Measurements from ENCODE around the gene MOSMO.

Gene MOSMO

DNA sequence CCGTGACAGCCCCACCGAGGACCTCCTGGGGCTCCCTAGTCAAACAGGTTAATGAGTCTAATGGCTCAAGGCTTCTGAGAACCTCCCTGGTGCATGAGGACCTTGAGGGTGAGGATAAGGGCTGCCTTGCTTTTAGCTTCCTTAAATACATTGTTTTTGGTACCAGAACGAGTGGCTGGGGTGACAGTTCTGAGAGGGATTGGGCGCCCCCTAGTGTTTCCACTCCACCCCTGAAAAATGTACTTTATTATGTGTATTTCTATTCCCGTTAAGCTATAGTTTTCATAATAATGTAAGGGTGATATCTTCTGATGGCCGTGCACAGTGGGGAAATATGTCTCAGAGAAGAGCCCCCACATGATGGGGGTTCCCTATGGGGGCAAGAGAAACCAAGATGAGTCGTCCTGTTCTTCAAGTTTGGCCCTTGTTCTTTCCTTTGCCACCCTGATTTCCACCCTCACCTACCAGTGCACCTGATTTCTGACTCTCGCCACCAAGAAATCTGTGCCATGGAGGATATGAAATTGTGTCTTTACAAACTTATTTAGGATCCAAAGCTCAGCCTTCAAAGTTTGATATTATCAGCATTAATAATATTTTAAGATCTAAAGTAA, 69.9 kb downstream of the MOSMO start:
- H3K4me1 ChIP-seq: no peaks in the 10 kb centered on the region
- no peak for TF ChIP-seq Cebpa-rat (IDR thresholded peaks at IDR 0.05)
- peaks cover 5% of the 10 kb centered on the region; the same call in 1 of the 2 replicates for H3K36me3 ChIP-seq

DNA sequence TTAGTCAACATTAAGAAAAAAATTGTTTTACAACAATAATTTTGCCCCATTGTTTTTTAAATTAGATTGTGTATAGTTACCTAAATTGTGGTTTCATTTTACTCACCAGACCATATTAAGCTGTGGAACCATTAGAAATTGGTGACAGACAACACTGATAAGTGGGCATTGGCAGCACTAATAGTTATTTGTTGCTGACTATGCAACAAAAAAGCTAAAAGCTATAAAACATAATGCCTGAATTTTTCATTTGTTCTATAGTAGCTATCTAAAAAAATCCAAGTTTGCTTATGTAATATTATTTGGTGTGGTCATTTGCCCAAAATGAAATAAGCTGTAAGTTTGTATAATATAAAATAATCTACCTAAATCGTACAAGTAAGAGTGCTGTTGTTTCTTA, 70.7 kb downstream of the MOSMO start:
- peaks cover 5% of the 10 kb centered on the region; the same call in 1 of the 2 replicates for H3K36me3 ChIP-seq
- H3K4me3 ChIP-seq: no peak overlapping the region
- H3K9ac ChIP-seq: no peak overlapping the region
- H3K9me3 ChIP-seq: no peaks in the 10 kb centered on the region
- TF ChIP-seq Cebpa-rat (IDR thresholded peaks at IDR 0.05): no peak
- H3K27ac ChIP-seq: no peak overlapping the region
- no peak overlapping the region for H3K4me2 ChIP-seq
- H3K27me3 ChIP-seq: no peaks in the 10 kb centered on the region
- peaks cover 18% of the 10 kb centered on the region; the same call in 1 of the 2 replicates for H4K20me1 ChIP-seq
- H3K4me1 ChIP-seq: no peaks in the 10 kb centered on the region

More for the DNA sequence above, 69.9 kb downstream of the MOSMO start:
- Histone ChIP-seq H3K27ac (no peak overlapping the region), H3K9me3 (no peaks in the 10 kb centered on the region), H3K27me3 (no peaks in the 10 kb centered on the region), H3K4me3 (no peak overlapping the region), H4K20me1 (peaks cover 20% of the 10 kb centered on the region), H3K9ac (no peak overlapping the region), H3K4me2 (no peak overlapping the region)

DNA sequence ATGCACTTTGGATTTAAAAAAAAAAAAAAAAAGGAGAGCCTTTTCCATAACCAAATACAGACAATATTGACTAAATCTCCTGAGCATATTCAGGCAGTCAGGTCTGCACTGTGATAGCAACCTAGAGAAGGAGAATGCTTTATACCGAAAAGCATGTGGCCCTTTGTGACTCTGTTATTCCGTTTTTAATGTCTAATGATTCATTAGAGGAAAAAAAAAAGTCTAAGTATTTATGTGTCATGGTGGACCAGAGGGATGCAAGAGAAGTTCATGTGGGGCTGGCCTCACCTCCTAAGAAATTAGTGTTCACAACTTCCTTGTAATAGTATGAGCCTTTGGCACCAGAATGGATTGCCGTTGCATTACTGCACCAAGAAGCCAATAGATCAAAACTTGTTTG, 73.1 kb downstream of the MOSMO start:
- TF ChIP-seq Cebpa-rat (IDR thresholded peaks at IDR 0.05): no peak
- H3K4me1 ChIP-seq: no peaks in the 10 kb centered on the region
- H3K27ac ChIP-seq: no peak overlapping the region
- no peaks in the 10 kb centered on the region for H3K27me3 ChIP-seq
- no peaks in the 10 kb centered on the region for H4K20me1 ChIP-seq
- 0 out of 2 replicates have a peak, but pooled peaks cover 11% of the 10 kb centered on the region for H3K36me3 ChIP-seq
- H3K4me3 ChIP-seq: no peak overlapping the region
- no peak overlapping the region for H3K9ac ChIP-seq
- no peaks in the 10 kb centered on the region for H3K9me3 ChIP-seq
- no peak overlapping the region for H3K4me2 ChIP-seq

DNA sequence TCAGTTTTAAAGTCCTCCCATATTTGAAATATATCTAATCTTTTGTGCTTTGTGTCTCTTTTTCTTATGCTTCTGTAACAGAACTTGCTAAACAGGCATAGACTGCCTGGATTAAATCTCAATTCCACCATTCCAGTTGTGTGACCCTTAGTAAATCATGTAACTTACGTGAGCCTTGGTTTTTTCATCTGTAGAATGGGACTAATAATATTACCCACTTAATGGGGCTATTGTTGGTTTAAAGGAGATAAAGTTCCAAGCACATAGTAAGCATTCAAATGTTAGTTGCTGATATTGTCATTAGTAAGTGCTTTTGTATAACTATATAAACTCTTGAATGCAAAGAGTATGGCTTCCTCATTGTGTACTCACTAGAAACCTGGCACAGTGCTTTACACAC, 78.5 kb downstream of the MOSMO start:
- no peak overlapping the region for H3K4me2 ChIP-seq
- no peak overlapping the region for H3K27ac ChIP-seq
- no peak overlapping the region for H3K9ac ChIP-seq
- H4K20me1 ChIP-seq: no peaks in the 10 kb centered on the region
- 0 out of 2 replicates have a peak, but pooled peaks cover 15% of the 10 kb centered on the region for H3K36me3 ChIP-seq
- H3K27me3 ChIP-seq: no peaks in the 10 kb centered on the region
- H3K4me1 ChIP-seq: no peaks in the 10 kb centered on the region
- H3K9me3 ChIP-seq: no peaks in the 10 kb centered on the region
- H3K4me3 ChIP-seq: no peak overlapping the region
- TF ChIP-seq Cebpa-rat (IDR thresholded peaks at IDR 0.05): no peak

- Histone ChIP-seq H3K36me3 (0 out of 2 replicates have a peak, but pooled peaks cover 15% of the 10 kb centered on the region), H3K27me3 (no peaks in the 10 kb centered on the region), H3K4me2 (no peak overlapping the region), H4K20me1 (no peaks in the 10 kb centered on the region), H3K4me1 (no peaks in the 10 kb centered on the region), H3K9ac (no peak overlapping the region), H3K4me3 (no peak overlapping the region), H3K9me3 (no peaks in the 10 kb centered on the region), H3K27ac (no peak overlapping the region)
- no peak for TF ChIP-seq Cebpa-rat (IDR thresholded peaks at IDR 0.05)
Observed at GRCh38 chr16:22088642-22089041, 80.7 kb downstream of the MOSMO start.

GRCh38 chr16:22089910-22090309, 82.0 kb downstream of the MOSMO start:
- 0 out of 2 replicates have a peak, but pooled peaks cover 11% of the 10 kb centered on the region for H3K36me3 ChIP-seq
- H4K20me1 ChIP-seq: no peaks in the 10 kb centered on the region
- no peaks in the 10 kb centered on the region for H3K27me3 ChIP-seq
- no peak overlapping the region for H3K4me2 ChIP-seq
- no peaks in the 10 kb centered on the region for H3K9me3 ChIP-seq
- H3K9ac ChIP-seq: no peak overlapping the region
- no peaks in the 10 kb centered on the region for H3K4me1 ChIP-seq
- TF ChIP-seq Cebpa-rat (IDR thresholded peaks at IDR 0.05): no peak
- no peak overlapping the region for H3K4me3 ChIP-seq
- H3K27ac ChIP-seq: no peak overlapping the region

GRCh38 chr16:22091721-22092120, 83.8 kb downstream of the MOSMO start:
- no peak for TF ChIP-seq Cebpa-rat (IDR thresholded peaks at IDR 0.05)
- Histone ChIP-seq H3K9me3 (no peaks in the 10 kb centered on the region), H3K36me3 (0 out of 2 replicates have a peak, but pooled peaks cover 4% of the 10 kb centered on the region), H3K4me1 (no peaks in the 10 kb centered on the region), H3K27ac (no peak overlapping the region), H4K20me1 (no peaks in the 10 kb centered on the region), H3K4me3 (no peak overlapping the region), H3K4me2 (no peak overlapping the region), H3K27me3 (no peaks in the 10 kb centered on the region), H3K9ac (no peak overlapping the region)

DNA sequence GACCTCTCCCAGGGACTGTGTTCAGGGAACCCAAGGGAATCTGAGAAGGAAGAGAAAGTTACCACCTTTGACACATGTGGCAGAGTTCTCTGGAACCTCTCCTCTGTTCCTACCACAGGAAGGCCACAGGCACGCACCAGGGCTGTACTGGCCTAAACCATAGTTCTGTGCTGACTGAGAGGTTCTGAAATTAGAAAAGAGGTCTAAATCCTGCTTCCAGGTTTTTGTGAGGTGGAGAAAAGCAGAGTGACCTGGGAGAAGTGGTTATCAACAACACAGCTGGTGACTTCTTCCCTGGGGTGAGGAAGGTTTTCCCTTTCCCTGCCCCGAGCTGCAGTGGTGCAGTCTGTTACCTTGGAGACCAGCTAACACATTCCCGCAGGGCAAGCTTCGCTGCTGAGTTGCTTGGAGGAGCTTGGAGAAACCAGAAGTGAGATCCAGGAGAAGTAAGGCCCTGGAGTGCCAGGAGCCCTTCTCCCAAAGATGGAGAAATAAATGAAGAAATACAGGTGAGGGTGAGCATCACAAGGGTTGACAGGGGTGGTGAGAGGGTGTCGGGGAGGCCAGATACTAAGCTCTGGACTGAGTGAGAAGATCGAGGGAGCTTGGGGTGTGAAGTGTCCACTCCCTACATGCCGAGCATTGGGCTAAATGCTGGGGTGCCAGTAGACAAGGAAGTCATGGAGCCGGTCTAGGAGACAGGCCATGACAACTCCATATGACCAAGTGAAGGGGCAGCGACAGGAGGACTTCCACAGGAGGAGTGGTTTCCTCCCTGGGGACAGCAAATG, 84.4 kb downstream of the MOSMO start, which contains the start of gene VWA3A:
VWA3A (plus strand) TSS at position 399 of the 791 bp plus-strand sequence; CDS start at position 496, 97 bp downstream.
- no peak for TF ChIP-seq Cebpa-rat (IDR thresholded peaks at IDR 0.05)
- Histone ChIP-seq H4K20me1 (no peaks in the 10 kb centered on the region), H3K9ac (no peak within 1 kb of the TSS), H3K4me3 (no peak within 1 kb of the TSS), H3K27me3 (no peaks in the 10 kb centered on the region), H3K27ac (no peak within 1 kb of the TSS), H3K9me3 (no peaks in the 10 kb centered on the region), H3K4me1 (no peaks in the 10 kb centered on the region), H3K4me2 (no peak within 1 kb of the TSS), H3K36me3 (no peaks in the 10 kb centered on the region)

DNA sequence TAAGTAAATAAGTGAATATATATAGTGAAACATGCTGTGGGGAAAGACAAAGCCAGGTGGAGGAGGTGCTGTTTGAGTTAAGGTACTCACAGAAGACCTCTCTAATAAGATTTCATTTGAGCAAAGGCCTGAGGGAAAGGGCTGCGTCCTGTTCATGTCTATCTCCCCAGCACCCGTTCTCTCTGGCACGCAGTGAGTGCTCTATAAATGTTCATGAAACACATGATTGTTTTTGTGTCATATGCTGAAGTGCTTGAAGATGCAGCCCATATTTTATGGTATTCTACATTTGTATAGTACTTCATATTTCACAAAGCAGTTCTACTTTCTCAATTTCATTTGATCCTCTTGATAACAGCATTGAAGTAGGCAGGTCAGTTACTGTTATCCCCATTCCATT, 85.4 kb downstream of the MOSMO start:
- no peaks in the 10 kb centered on the region for H3K36me3 ChIP-seq
- no peak overlapping the region for H3K4me2 ChIP-seq
- H3K9ac ChIP-seq: no peak overlapping the region
- no peak overlapping the region for H3K27ac ChIP-seq
- H3K9me3 ChIP-seq: no peaks in the 10 kb centered on the region
- H3K4me3 ChIP-seq: no peak overlapping the region
- H3K4me1 ChIP-seq: no peaks in the 10 kb centered on the region
- H3K27me3 ChIP-seq: no peaks in the 10 kb centered on the region
- TF ChIP-seq Cebpa-rat (IDR thresholded peaks at IDR 0.05): no peak
- no peaks in the 10 kb centered on the region for H4K20me1 ChIP-seq

- H3K4me1 ChIP-seq: no peaks in the 10 kb centered on the region
- no peaks in the 10 kb centered on the region for H4K20me1 ChIP-seq
- no peak for TF ChIP-seq Cebpa-rat (IDR thresholded peaks at IDR 0.05)
- H3K27ac ChIP-seq: no peak overlapping the region
- no peaks in the 10 kb centered on the region for H3K9me3 ChIP-seq
- no peaks in the 10 kb centered on the region for H3K27me3 ChIP-seq
- no peaks in the 10 kb centered on the region for H3K36me3 ChIP-seq
- H3K9ac ChIP-seq: no peak overlapping the region
- H3K4me3 ChIP-seq: no peak overlapping the region
- H3K4me2 ChIP-seq: no peak overlapping the region
Observed at GRCh38 chr16:22093996-22094395, 86.1 kb downstream of the MOSMO start.

Measured in BLaER1 (cell line).